GM12865 (cell line): ENCODE measurements around the gene PRKCA.

ENCODE experiments used
- DNase-seq: peaks from one replicate; pipeline ENCODE4 v3.0.0; 2010; ENCODE audit warnings: low read depth
- H3K4me3 ChIP-seq: 2 replicates; pipeline ENCODE4 v1.5.1; 2011; ENCODE audit warnings: mild to moderate bottlenecking, low read depth, low read length, control low read depth
- CTCF ChIP-seq: IDR thresholded peaks from 2 replicates; pipeline ENCODE4 v1.5.1; 2011; ENCODE audit warnings: low read length, control low read depth, low read depth, inconsistent platforms; ENCODE audit not compliant: insufficient read depth; ENCODE audit errors: missing control alignments

PRKCA gene

GRCh38 chr17:66850692-66851091, 548.3 kb downstream of the PRKCA start:
- DNase-seq, result peak; percentile 16
- H3K4me3 ChIP-seq, result no peak overlapping the region
- no peak for TF ChIP-seq CTCF

GRCh38 chr17:66855204-66855603, 552.8 kb downstream of the PRKCA start:
- peak; percentile 11 for DNase-seq
- TF ChIP-seq CTCF, result peak; percentile 38
- H3K4me3 ChIP-seq, result no peak overlapping the region

- no peak for DNase-seq
- no peak overlapping the region for H3K4me3 ChIP-seq
- TF ChIP-seq CTCF, result no peak
Observed at GRCh38 chr17:66858226-66859083, 556.0 kb downstream of the PRKCA start.

- DNase-seq, result no peak
- H3K4me3 ChIP-seq, result no peak overlapping the region
- no peak for TF ChIP-seq CTCF
Observed at GRCh38 chr17:66859353-66859752, 556.9 kb downstream of the PRKCA start.

GRCh38 chr17:66860204-66860603, 557.8 kb downstream of the PRKCA start:
- DNase-seq, result no peak
- TF ChIP-seq CTCF, result no peak

More at GRCh38 chr17:66860204-66860603, 557.8 kb downstream of the PRKCA start:
- no peak overlapping the region for H3K4me3 ChIP-seq
